DMS114 treated with DMSO at 0.1 percent for 48 hours (cell line): ENCODE results near the gene BIN1.

Experiments
- DNase-seq: peaks from one replicate; lab custom pipeline; 2025; ENCODE audit not compliant: unreplicated experiment; lab: John Stamatoyannopoulos, UW

BIN1 gene

GRCh38 chr2:127061375-127062273 is 45.3 kb downstream of the BIN1 start:
- DNase-seq, result no peak

- no peak for DNase-seq
Measured at GRCh38 chr2:127060264-127060945, 46.5 kb downstream of the BIN1 start.

GRCh38 chr2:127059559-127059958 is 47.4 kb downstream of the BIN1 start:
- DNase-seq, result no peak

- no peak for DNase-seq
Measured at GRCh38 chr2:127058954-127059252, 48.1 kb downstream of the BIN1 start.

- no peak for DNase-seq
Measured at GRCh38 chr2:127058246-127058953, 48.6 kb downstream of the BIN1 start.

GRCh38 chr2:127057371-127058245 is 49.3 kb downstream of the BIN1 start:
- DNase-seq, result no peak

GRCh38 chr2:127056631-127057370 is 50.2 kb downstream of the BIN1 start:
- DNase-seq, result no peak

GRCh38 chr2:127056086-127056485 is 50.9 kb downstream of the BIN1 start:
- DNase-seq, result no peak

GRCh38 chr2:127055786-127056076 is 51.2 kb downstream of the BIN1 start:
- no peak for DNase-seq

- no peak for DNase-seq
Measured at GRCh38 chr2:127054996-127055785, 51.8 kb downstream of the BIN1 start.

- DNase-seq, result no peak
Measured at GRCh38 chr2:127054604-127054930, 52.4 kb downstream of the BIN1 start.

- DNase-seq, result no peak
Measured at GRCh38 chr2:127053731-127054603, 53.0 kb downstream of the BIN1 start.

GRCh38 chr2:127052771-127053691 is 53.9 kb downstream of the BIN1 start:
- no peak for DNase-seq

GRCh38 chr2:127052057-127052770 is 54.7 kb downstream of the BIN1 start:
- no peak for DNase-seq

- no peak for DNase-seq
Measured at GRCh38 chr2:127051116-127052056, 55.6 kb downstream of the BIN1 start.

GRCh38 chr2:127050803-127051115 is 56.2 kb downstream of the BIN1 start:
- no peak for DNase-seq
